ENCODE measurements around the gene PSMD9.
"Not testable (repeated sequence)": the region's sequence is repeated elsewhere in the genome, so short reads cannot be mapped to it uniquely, and the experiment has no call there.

Gene PSMD9

DNA sequence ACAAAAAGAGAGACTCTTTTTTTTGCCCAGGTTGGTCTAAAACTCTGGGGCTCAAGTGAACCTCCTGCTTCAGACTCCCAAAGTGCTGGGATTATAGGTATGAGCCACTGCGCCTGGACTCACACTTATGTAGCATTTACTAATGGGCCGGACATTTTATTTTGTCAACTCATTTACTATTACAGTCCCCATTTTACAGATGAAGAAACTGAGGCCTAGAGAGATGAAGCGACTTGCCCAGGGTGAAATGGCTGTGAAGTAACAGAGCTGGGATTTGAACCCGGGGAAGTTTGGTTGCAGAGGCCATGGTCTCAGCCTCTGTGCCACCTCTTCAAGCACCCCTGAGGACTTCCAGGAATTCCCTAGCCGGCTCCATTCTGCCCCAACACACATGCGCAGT is 39.4 kb upstream of the PSMD9 start:
- no peaks in the 10 kb centered on the region for H3K36me3 ChIP-seq
- no peak overlapping the region for H3K27ac ChIP-seq
- TF ChIP-seq, protein P1, sequence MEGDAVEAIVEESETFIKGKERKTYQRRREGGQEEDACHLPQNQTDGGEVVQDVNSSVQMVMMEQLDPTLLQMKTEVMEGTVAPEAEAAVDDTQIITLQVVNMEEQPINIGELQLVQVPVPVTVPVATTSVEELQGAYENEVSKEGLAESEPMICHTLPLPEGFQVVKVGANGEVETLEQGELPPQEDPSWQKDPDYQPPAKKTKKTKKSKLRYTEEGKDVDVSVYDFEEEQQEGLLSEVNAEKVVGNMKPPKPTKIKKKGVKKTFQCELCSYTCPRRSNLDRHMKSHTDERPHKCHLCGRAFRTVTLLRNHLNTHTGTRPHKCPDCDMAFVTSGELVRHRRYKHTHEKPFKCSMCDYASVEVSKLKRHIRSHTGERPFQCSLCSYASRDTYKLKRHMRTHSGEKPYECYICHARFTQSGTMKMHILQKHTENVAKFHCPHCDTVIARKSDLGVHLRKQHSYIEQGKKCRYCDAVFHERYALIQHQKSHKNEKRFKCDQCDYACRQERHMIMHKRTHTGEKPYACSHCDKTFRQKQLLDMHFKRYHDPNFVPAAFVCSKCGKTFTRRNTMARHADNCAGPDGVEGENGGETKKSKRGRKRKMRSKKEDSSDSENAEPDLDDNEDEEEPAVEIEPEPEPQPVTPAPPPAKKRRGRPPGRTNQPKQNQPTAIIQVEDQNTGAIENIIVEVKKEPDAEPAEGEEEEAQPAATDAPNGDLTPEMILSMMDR (IDR thresholded peaks at IDR 0.05; ENCODE audit: low read depth, low read length), result no peak
- no peaks in the 10 kb centered on the region for H3K27me3 ChIP-seq (ENCODE audit: insufficient read depth, low read depth, severe bottlenecking)
- no peak for DNase-seq
- no peak overlapping the region for H3K4me3 ChIP-seq (ENCODE audit: low read depth, low read length)
- H3K9me3 ChIP-seq (ENCODE audit: severe bottlenecking), result no peaks in the 10 kb centered on the region

DNA sequence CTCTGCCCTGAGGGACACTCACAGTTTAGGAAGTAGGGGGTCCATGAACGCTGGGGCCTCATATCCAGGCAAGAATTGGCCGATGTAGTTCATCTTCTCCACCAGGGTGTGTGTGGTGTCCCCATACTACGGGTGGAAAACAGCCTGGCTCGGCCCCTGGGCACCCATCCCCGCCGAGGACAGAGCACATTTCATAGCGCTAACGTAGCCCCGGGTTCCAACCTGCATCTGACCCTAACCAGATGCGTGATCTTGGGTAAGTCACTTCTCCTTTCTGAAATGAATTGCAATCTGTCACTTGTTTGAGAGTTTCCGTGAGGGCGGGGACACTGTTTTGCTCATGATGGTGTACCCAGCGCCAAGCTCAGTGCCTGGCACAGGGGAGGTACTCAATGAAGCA is 38.9 kb upstream of the PSMD9 start:
- Histone ChIP-seq H3K4me3 (ENCODE audit: low read depth, low read length) (no peak overlapping the region), H3K9me3 (ENCODE audit: severe bottlenecking) (no peaks in the 10 kb centered on the region), H3K27me3 (ENCODE audit: insufficient read depth, low read depth, severe bottlenecking) (no peaks in the 10 kb centered on the region), H3K36me3 (no peaks in the 10 kb centered on the region), H3K27ac (no peak overlapping the region)
- no peak for DNase-seq
- TF ChIP-seq, protein P1 (IDR thresholded peaks at IDR 0.05; ENCODE audit: low read depth, low read length), result no peak

DNA sequence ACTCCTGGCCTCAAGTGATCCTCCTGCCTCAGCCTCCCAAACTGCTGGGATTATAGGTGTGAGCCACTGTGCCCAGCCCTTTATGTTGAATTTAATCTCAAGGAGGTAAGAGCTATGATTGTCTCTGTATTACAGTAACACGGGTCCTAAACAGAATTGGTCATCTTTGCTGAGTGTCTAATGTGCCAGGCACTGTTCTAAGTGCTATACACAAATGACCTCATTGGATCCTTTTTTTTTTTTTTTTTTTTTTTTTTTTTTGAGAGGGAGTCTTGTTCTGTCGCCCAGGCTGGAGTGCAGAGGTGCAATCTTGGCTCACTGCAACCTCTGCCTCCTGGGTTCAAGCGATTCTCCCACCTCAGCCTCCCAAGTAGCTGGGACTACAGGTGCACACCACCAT is 36.2 kb upstream of the PSMD9 start:
- H3K27me3 ChIP-seq (ENCODE audit: insufficient read depth, low read depth, severe bottlenecking); DNase-seq; H3K36me3 ChIP-seq; H3K4me3 ChIP-seq (ENCODE audit: low read depth, low read length); H3K27ac ChIP-seq; H3K9me3 ChIP-seq (ENCODE audit: severe bottlenecking): not testable (repeated sequence)

DNA sequence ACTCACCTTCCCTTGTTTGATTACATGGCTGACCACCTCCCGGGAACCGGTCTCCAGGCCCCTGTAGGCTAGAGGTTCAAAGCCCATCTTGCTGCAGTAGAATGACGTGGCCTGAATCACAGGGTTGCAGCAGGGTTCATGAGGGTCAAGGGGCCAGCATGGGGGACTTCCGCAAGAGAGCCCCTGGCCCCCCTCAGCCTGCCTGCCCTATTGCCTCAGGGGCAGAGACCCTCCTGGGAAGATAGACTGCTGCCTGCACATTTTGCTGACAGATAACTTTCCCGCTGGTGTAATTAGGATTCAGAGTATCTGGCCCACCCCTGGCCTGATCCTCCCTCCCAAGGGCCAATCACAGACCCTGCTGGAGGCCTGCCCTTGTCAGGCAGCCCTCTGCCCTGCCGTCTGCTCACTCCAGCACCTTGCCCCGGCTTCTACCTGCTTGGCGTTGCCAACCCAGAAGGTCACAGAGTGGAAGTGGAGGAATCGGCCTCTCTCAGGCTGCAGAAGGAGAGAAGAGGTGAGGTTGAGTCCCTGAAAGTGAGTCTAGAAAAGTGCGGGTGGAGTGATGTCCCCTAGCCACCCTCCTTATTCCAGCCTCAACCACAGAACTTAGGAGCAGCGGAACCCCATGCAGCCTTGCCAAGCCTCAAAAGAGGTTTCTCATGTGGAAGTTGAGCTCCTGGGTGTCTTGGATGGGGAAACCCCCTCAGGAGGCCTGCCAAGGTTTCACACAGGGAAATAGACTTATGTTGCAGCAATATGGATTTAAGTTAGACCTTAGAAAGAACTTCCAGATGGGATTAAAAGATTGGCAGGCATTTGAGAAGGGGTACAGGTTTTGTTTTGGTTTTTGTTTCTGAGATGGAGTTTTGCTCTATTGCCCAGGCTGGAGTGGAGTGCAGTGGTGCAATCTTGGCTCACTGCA is 31.0 kb upstream of the PSMD9 start:
- Histone ChIP-seq H3K27me3 (ENCODE audit: insufficient read depth, low read depth, severe bottlenecking) (no peaks in the 10 kb centered on the region), H3K4me3 (ENCODE audit: low read depth, low read length) (no peak overlapping the region), H3K9me3 (ENCODE audit: severe bottlenecking) (no peaks in the 10 kb centered on the region), H3K36me3 (no peaks in the 10 kb centered on the region), H3K27ac (no peak overlapping the region)
- no peak for DNase-seq
- TF ChIP-seq, protein P1 (IDR thresholded peaks at IDR 0.05; ENCODE audit: low read depth, low read length), result no peak

DNA sequence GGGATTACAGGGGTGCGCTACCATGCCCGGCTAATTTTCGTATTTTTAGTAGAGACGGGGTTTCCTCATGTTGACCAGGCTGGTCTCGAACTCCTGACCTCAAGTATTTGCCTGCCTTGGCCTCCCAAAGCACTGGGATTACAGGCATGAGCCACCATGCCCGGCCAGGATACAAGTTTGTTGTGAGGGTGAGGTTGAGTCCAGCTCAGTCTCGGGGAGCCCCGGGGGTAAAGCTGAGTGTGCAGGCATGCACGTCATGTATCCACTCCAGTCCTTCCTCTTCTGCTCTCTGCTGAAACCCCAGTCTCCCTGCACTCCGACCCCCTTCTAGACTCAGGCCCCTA is 30.3 kb upstream of the PSMD9 start:
- no peak overlapping the region; the same call in 1 of the 2 replicates for H3K27ac ChIP-seq
- no peaks in the 10 kb centered on the region for H3K27me3 ChIP-seq (ENCODE audit: insufficient read depth, low read depth, severe bottlenecking)
- H3K9me3 ChIP-seq (ENCODE audit: severe bottlenecking), result no peaks in the 10 kb centered on the region
- DNase-seq, result no peak
- H3K36me3 ChIP-seq, result no peaks in the 10 kb centered on the region
- TF ChIP-seq, protein P1 (IDR thresholded peaks at IDR 0.05; ENCODE audit: low read depth, low read length), result no peak
- no peak overlapping the region for H3K4me3 ChIP-seq (ENCODE audit: low read depth, low read length)

DNA sequence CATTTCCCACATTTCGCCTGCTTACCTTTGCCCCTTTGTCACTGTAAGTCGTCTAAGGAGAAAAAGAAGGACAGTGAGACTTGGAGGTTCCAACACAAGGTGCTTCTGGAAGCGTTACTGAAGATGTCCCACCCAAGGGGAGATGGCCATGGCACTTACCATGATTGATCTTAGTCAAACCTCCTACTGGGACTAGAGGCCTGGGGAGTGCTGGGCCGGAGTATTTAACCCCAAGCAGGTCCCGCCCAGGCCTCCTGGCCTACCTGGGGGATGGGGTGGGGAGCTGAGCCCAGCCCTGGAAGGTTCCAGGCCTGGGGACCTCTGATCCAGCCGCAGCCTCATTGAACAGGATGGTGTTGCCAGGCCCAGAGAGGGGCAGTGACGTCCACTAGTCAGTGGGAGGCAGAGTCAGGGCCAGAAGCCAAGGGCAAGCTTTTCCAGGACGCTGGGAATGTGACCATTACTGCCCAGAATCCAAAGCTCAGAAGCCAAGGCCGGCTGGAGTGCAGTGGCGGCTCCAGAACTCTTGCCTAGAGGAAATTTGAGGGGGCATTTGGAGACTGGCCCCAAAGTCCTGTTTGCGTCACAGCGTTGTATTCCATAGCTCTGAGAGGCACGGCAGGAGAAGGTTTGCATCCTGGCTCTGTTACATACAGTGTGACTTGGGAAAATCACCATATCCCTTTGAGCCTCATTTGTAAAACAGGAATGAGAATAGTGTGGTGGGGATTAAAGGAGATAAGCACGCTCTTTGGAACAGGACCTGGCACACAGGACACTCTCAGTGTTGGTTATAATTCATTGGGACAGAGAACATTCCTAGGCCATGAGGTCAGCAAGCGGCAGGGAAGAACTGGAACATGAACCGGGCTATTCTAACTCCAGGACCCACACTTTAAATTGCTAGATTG is 29.7 kb upstream of the PSMD9 start, which contains the start of gene HPD:
HPD (minus strand) TSS at position 198 of the 911 bp plus-strand sequence; CDS start at position 162, 36 bp downstream.
- DNase-seq, result no peak
- H3K4me3 ChIP-seq (ENCODE audit: low read depth, low read length), result no peak within 1 kb of the TSS
- TF ChIP-seq, protein P1 (IDR thresholded peaks at IDR 0.05; ENCODE audit: low read depth, low read length), result no peak
- no peaks in the 10 kb centered on the region for H3K9me3 ChIP-seq (ENCODE audit: severe bottlenecking)
- H3K36me3 ChIP-seq, result no peaks in the 10 kb centered on the region
- H3K27me3 ChIP-seq (ENCODE audit: insufficient read depth, low read depth, severe bottlenecking), result no peaks in the 10 kb centered on the region
- H3K27ac ChIP-seq, result peak within 1 kb of the TSS; percentile 29; the same call in 1 of the 2 replicates

All from WERI-Rb-1 (cell line).